HG03095 (cell line): ENCODE measurements around the gene VPS33B.
"Not testable (repeated sequence)": the region's sequence is repeated elsewhere in the genome, so short reads cannot be mapped to it uniquely, and the experiment has no call there.

Source experiments
- ATAC-seq: cut with Tn5 transposase; IDR thresholded peaks from one replicate; pipeline ENCODE4 v1.9.1; 2021; ENCODE audit warnings: moderate library complexity; ENCODE audit not compliant: unreplicated experiment

The VPS33B gene

GRCh38 chr15:91022075-91022831 lies at the start of gene VPS33B:
TSS of gene VPS33B (minus strand) at chr15:91022594. CDS start at chr15:91022249, 345 bp downstream.
- ATAC-seq: peak; percentile 78

GRCh38 chr15:91072161-91072560 lies 49.8 kb upstream of the VPS33B start:
- ATAC-seq: no peak

GRCh38 chr15:91070872-91071271 lies 48.5 kb upstream of the VPS33B start:
- no peak for ATAC-seq

GRCh38 chr15:91068966-91069365 lies 46.6 kb upstream of the VPS33B start:
- ATAC-seq: no peak

- ATAC-seq: no peak
Observed at GRCh38 chr15:91068436-91068835, 46.0 kb upstream of the VPS33B start.

- ATAC-seq: no peak
Observed at GRCh38 chr15:91067036-91067435, 44.6 kb upstream of the VPS33B start.

GRCh38 chr15:91065505-91065904 lies 43.1 kb upstream of the VPS33B start:
- no peak for ATAC-seq

- ATAC-seq: no peak
Observed at GRCh38 chr15:91061997-91062396, 39.6 kb upstream of the VPS33B start.

- no peak for ATAC-seq
Observed at GRCh38 chr15:91061230-91061629, 38.8 kb upstream of the VPS33B start.

GRCh38 chr15:91055548-91056331 lies 33.3 kb upstream of the VPS33B start:
- ATAC-seq: no peak

- no peak for ATAC-seq
Observed at GRCh38 chr15:91054816-91055215, 32.4 kb upstream of the VPS33B start.

GRCh38 chr15:91051248-91051647 lies 28.9 kb upstream of the VPS33B start:
- no peak for ATAC-seq

GRCh38 chr15:91050128-91050455 lies 27.7 kb upstream of the VPS33B start:
- ATAC-seq: peak; percentile 31

- peak; percentile 93 for ATAC-seq
Observed at GRCh38 chr15:91049378-91050127, 27.2 kb upstream of the VPS33B start.

- no peak for ATAC-seq
Observed at GRCh38 chr15:91047545-91048199, 25.3 kb upstream of the VPS33B start.

- not testable (repeated sequence) for ATAC-seq
Observed at GRCh38 chr15:91046056-91046455, 23.7 kb upstream of the VPS33B start.

- no peak for ATAC-seq
Observed at GRCh38 chr15:91045065-91045464, 22.7 kb upstream of the VPS33B start.

- ATAC-seq: no peak
Observed at GRCh38 chr15:91043202-91043874, 20.9 kb upstream of the VPS33B start.

GRCh38 chr15:91040856-91041255 lies 18.5 kb upstream of the VPS33B start:
- ATAC-seq: no peak

- no peak for ATAC-seq
Observed at GRCh38 chr15:91039996-91040395, 17.6 kb upstream of the VPS33B start.
